ENCODE measurements around the gene RNF217.
"Not testable (repeated sequence)": the region's sequence is repeated elsewhere in the genome, so short reads cannot be mapped to it uniquely, and the experiment has no call there.

The RNF217 gene

DNA sequence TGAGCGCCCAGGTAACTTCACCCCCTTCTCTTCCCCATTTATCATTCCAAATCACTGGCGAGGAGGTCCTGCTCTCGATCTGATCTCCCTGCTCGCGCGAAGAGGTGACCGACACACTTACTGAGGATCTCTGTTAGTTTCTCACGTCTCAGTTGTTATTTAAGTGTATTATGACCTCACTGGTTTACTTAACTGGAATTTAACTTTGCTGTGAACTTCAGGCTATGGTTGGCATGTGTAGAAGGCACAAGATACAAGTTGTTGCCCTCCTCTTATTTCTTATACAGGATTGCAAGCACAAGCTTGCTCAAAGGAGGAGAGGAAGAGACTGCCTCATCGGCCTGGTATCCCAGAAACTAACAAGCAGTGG, 1.2 kb downstream of the RNF217 start:
- no peak for DNase-seq (ENCODE audit: low read depth in 2 of 2)

DNA sequence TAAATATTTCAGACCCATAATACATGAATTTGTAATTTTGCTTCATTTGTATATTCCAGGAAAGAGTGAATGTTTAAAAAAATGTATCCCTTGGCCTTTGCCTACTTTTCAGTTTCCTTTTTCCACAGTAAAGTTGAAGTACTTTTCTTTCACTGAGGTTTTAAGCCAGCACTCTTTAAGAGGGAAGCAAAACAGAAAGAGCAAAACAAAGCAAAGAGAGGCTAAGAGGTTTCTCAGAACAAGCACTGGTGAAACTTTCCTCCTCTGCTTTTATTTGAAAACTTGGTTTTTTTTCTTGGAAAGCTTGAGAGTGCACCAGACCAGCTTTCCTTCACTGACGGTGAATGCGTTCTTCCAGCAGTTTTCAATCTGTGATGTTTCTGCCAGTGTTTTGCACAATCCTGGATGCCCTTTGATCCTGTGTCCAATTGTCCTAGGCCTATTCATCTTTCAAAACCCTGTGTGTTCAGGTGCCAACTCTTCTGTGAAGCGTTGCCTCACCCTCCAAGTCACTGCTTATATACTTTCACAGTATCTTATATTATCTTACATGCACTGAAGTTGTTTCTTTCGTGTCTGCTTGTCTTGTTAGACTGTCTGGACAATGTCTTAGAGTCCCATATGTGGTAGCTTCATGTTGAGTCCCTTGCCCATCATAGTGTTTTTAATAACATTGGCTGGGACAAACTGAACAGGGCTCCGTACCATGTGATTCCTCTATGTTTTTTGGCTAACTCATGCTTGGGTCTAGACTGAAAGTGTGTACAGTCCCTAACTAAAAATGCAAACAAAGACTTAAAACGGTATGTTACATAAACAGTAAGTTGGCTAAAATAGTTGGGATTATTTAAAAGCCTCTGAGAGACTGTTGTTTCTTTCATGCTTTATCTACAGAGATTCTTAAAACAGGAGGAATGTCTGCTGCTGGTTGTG, 1.9 kb downstream of the RNF217 start:
- no peak for DNase-seq (ENCODE audit: low read depth in 2 of 2)

GRCh38 chr6:124964764-124965105, 2.5 kb downstream of the RNF217 start:
- no peak for DNase-seq (ENCODE audit: low read depth in 2 of 2)

DNA sequence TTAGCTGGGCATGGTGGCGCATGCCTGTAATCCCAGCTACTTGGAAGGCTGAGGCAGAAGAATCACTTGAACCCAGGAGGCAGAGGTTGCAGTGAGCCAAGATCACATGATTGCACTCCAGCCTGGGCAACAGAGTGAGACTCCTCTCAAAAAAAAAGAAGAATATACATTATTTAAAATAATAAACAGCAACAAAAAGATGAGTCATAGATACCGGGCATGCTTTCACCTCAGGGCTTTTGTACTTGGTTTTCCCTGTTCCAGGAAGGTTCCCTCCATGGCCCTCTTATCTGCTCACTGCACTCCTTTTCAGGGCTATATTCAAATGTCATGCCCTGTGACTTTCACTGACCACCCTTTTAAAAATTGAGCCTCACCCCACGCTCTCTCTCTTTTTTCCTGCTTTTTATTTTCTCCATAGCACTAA, 3.2 kb downstream of the RNF217 start:
- not testable (repeated sequence) for DNase-seq (ENCODE audit: low read depth in 2 of 2)

GRCh38 chr6:124967444-124967843, 5.2 kb downstream of the RNF217 start:
- no peak for DNase-seq (ENCODE audit: low read depth in 2 of 2)

DNA sequence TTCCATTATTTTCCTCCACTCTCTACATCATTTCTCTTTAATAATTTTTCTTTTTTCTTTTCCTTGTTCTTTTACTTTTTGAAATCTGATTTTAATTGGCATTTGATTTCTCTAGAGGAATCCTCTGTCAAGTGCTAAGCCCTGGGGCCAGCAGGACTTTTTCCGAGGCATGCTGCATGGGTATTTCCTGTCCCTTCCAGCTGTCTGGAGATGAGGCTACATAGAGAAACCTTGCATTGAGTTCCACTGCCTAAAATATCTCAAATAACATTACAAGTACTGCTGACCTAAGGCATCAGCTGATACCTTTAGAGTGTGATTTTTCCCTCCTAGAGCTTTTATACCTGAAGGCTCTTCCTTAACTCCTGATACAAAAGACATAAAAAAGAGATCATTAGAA, 6.2 kb downstream of the RNF217 start:
- DNase-seq (ENCODE audit: low read depth in 2 of 2), result no peak

DNA sequence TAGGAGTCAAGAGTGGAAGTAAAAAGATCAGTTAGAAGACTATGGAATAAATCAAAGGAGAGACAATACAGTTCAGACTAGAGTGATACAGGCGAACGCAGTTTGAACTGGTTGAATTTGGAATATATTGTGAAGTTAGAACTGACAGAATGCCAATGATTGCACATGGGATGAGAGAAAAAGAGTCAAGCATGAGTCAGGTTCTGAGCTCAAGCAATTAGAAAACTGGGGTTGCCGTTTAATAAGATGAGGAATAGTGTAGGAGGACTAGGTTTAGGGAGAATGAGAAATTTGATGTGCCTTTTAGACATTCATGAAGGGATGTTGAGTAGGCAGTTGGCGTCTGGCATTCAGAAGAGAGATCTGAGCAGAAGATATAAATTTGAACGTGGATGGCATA, 8.0 kb downstream of the RNF217 start:
- DNase-seq (ENCODE audit: low read depth in 2 of 2), result no peak

GRCh38 chr6:124970763-124971162, 8.5 kb downstream of the RNF217 start:
- no peak for DNase-seq (ENCODE audit: low read depth in 2 of 2)

DNA sequence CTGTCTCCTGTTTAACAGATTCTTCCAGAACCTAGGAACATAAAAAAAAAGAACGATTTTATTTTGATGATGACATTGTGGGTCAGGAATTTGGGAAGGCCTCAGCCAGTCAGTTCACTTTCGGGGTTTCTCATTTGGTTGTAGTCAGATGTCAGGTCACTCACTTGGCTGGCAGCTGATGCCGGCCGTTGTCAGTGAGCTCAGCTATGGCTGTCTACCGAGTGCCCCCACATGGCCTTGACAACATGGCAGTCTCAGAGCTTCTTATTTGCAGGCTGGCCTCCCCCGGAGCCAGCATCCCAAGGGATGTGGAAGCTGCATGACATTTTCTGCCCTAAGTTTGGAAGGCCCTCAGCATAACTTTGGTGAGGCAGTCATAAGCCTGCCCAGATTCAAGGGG, 11.5 kb downstream of the RNF217 start:
- DNase-seq (ENCODE audit: low read depth in 2 of 2), result no peak

DNA sequence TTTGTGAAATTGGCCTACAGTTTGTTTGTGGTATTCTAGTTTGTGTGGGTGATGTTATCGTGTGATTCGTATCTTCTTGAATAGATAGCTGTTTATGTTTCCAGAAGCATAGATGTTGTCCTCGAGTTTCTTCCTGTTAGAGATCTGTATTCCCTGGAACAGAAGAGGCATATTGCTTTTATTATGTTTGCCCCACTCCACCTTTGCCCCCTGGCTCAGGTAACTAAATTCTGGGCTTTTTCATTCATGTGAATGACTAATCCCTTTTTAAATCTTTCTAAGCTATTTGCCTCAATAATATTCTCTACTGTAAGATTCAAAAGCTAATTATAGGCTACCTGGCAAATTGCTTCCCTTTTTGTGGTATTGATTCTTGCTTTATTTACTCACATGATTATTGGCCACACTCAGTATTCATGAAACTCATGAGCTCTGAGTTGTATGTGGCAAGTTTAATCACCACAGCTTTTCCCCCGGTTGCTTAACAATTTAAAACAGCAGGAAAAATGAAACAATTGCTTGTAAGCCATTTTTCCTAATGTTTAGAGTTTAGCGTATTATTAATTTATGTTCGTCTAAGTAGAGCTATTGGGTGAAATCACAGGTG, 12.6 kb downstream of the RNF217 start:
- no peak for DNase-seq (ENCODE audit: low read depth in 2 of 2)

- no peak for DNase-seq (ENCODE audit: low read depth in 2 of 2)
Observed at GRCh38 chr6:124977067-124977908, 15.1 kb downstream of the RNF217 start.

DNA sequence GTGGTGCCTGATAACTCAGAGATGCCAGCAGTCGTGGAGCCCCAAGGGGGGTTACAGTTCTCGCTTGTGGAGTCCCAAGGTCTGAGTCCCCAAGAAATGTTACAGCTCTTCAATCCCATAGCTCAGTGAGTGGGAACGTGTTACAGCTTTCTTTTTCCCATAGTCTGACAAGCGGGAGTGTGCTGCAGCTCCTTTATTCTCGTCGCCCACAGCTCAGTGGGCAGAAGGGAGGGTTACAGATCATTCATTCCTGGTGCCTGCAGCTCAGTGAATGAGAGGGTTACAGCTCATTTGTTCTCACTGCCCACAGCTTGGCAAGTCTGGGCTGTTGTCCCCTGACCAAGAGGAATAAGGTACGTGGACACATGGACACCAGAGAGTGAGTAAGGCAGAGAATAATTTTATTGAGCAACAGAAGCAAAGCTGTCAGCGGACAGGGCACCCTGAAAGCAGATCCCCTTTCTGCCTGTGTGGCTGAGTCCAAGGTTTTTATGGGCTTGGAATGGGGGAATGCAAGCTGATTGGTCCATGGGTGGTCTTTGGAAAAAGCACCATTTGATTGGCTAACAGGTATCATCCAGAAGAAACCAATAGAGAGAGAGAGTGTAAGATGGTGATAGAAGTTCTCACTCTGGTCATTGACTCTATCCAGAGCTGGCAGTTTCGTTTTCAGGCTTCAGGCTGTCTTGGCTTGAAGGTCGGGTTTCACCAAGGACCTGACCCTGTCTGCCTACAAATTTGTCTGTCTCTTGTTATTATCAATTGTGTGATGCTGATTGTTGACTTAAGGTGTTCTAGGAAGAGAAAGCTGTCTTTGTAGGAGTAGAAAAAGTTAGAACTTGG, 16.4 kb downstream of the RNF217 start:
- DNase-seq (ENCODE audit: low read depth in 2 of 2), result no peak

GRCh38 chr6:124979294-124979678, 17.0 kb downstream of the RNF217 start:
- no peak for DNase-seq (ENCODE audit: low read depth in 2 of 2)

DNA sequence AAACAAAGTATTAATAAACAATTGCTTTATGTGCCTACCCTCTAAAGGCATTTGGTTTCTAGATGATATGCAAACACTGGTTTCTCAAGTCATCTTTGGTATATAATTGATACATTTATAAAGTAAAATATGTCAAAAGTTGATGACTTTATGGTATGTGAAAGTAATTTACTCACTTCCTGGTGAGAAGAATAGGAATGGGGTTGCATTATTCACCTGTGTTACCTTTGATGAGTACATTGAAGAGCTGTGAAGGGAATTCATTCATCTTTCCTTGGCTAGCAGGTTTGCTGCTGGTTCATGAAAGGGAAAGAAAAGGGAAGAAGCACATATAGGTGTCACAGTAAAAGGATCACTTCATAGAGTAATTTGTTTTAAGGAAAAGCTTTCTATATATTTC, 20.4 kb downstream of the RNF217 start:
- DNase-seq (ENCODE audit: low read depth in 2 of 2), result no peak

DNA sequence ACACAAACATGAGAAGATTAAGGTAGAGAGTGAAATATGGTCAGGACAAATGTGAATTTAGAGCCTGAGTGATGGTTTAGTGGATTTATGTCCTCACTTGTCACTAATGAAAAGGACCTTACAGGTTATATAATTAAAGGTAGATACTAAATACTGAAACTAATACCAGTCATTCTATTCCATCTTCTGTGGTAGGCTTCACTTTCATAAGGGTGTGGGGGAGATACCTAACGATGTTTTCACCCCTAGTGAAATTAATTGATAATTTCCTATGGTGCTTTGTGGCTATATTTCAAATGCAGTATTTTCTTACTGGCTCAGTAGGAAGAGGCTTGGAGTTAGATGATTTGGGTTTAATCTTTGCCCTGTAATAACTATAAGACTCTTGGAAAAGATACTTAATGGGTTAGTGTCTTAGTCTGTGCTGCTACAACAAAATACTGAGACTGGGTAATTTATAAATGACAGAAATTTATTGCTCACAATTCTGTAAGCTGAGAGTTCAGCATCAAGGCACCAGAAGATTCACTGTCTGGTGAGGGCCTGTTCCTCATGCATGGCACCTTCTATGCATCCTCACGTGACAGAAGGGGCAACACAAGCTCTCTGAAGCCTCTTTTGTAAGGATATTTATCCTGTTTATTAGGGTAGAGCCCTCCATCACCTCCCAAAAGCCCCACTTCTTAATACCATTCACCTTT, 21.3 kb downstream of the RNF217 start:
- no peak for DNase-seq (ENCODE audit: low read depth in 2 of 2)

DNA sequence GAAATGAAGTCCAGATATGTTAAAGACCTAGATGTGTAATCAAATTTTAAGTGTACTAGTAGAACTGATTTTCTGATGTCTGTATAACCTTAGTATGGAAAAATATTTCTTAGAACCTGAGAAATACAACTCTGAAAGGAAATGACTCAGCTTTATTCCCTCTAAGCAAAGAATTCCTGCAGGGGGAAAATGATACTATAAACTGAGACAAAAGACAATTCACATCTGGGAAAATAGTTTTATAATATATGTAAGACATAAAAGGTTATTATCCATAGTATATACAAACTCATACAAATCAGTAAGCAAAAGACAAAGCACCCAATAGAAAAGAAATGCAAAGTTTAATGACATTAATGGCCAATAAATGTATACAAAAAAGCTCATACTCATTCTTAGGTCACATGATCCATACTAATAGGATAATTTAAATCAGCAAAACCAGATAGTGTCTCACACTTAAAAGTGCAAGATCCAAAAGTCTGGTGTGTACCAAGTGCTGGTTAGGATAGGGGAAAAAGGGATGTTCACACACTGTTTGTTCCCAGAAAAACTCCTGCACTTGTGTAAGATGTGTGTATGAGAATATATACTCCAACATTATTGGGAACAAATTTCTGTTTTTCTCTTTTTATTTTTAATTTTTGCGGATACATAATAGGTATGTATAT, 22.6 kb downstream of the RNF217 start:
- no peak for DNase-seq (ENCODE audit: low read depth in 2 of 2)

DNA sequence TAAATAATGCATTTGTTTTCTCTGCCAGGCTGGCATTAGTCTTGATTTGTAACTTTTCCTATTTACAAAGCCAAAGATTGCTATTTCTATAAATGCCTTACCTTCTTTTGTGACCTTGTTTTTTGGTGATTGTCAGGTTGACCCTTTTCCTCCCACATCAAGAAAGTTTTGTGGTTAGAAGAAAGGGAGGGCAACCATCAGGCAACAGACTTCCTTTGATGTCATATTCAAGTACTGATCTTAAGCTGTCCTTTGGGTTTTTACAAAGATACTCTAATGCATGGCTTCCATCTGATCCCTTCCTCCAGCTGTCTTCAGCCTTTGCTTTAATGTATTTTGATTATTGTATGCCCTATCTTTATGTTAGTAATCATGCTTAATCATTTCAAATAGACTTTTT, 23.9 kb downstream of the RNF217 start:
- no peak for DNase-seq (ENCODE audit: low read depth in 2 of 2)

GRCh38 chr6:124987291-124987690, 25.1 kb downstream of the RNF217 start:
- DNase-seq (ENCODE audit: low read depth in 2 of 2), result no peak

DNA sequence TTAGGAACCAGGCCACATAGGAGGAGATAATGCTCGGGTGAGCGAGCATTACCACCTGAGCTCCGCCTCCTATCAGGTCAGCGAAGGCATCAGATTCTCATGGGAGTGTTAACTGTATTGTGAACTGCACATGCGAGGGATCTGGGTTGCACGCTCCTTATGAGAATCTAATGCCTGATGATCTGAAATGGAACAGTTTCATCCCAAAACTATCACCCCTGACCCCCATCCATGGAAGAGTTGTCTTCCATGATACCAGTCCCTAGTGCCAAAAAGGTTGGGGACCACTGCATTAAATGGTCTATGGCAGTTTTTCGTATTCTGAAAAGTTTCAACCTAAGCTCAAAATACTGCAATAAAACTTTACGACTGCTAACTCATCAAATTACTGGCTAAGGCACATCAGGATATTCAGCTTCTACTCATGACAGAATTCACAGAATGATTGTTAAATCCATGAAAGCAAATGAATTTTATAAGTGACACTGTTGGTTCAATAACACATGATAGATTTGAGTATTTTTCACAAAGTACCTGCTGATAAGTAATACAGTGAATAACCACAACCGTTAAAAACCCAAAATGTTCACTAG, 25.9 kb downstream of the RNF217 start:
- no peak for DNase-seq (ENCODE audit: low read depth in 2 of 2)

Data from activated CD4-positive, alpha-beta T cell treated with anti-CD3 and anti-CD28 coated beads for 24 hours (primary cell).